Central memory CD8-positive, alpha-beta T cell (primary cell): Measurements from ENCODE around the gene CACHD1.

Experiments
- ATAC-seq: fragments of 150-1000 bp; cut with Tn5 transposase; replicated peaks from 2 replicates; pipeline ENCODE4 v1.10.0; 2022; ENCODE audit warnings: mild to moderate bottlenecking, moderate FRiP score, moderate number of reproducible peaks; ENCODE audit not compliant: poor library complexity, severe bottlenecking; ENCODE audit errors: extremely low read depth
- DNase-seq, 2 donors: peaks; one replicate each; pipeline ENCODE4 v3.0.0; 2021; ENCODE audit warnings: low spot score in 2 of 2
- H3K27ac Mint-ChIP-seq: one replicate; pipeline ENCODE4 v1.8.0; 2022; ENCODE audit warnings: low read depth, mild to moderate bottlenecking, moderate library complexity, mixed read lengths
- H3K27me3 Mint-ChIP-seq: one replicate; pipeline ENCODE4 v1.8.0; 2022; ENCODE audit warnings: mixed read lengths
- H3K36me3 Mint-ChIP-seq: one replicate; pipeline ENCODE4 v1.8.0; 2022; ENCODE audit warnings: mild to moderate bottlenecking, moderate library complexity, mixed read lengths; ENCODE audit not compliant: insufficient read depth
- H3K4me1 Mint-ChIP-seq: one replicate; pipeline ENCODE4 v1.8.0; 2022; ENCODE audit warnings: mixed read lengths
- H3K4me3 Mint-ChIP-seq: one replicate; pipeline ENCODE4 v1.8.0; 2022; ENCODE audit warnings: mild to moderate bottlenecking, moderate library complexity, mixed read lengths
- H3K9me3 Mint-ChIP-seq: one replicate; pipeline ENCODE4 v1.8.0; 2022; ENCODE audit warnings: mixed read lengths

CACHD1 gene

DNA sequence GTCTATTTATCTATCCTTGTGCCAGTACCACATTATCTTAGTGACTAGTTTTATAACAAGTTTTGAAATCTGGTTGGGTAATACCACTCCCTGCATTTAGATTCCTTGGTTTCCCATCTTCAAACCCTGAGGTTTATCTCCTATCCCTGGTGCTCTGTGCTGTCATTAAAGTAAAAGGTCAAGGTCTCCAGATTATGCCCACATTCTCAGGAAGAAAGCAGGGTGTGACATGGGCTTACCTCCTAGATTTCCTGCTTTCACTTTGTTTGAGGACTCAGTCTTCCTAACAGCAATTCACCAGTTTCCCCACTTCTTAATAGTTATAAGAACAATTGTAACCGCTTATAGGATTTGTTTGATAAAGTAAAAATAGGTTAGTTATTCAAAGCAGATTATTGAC, 86.0 kb downstream of the CACHD1 start:
- peaks cover 68% of the 10 kb centered on the region for H3K27me3 Mint-ChIP-seq
- H3K4me1 Mint-ChIP-seq, result no peaks in the 10 kb centered on the region
- ATAC-seq (no peak), DNase-seq (no peak)
- no peak overlapping the region for H3K4me3 Mint-ChIP-seq
- H3K27ac Mint-ChIP-seq, result no peak overlapping the region
- no peaks in the 10 kb centered on the region for H3K36me3 Mint-ChIP-seq
- H3K9me3 Mint-ChIP-seq, result peaks cover 4% of the 10 kb centered on the region

DNA sequence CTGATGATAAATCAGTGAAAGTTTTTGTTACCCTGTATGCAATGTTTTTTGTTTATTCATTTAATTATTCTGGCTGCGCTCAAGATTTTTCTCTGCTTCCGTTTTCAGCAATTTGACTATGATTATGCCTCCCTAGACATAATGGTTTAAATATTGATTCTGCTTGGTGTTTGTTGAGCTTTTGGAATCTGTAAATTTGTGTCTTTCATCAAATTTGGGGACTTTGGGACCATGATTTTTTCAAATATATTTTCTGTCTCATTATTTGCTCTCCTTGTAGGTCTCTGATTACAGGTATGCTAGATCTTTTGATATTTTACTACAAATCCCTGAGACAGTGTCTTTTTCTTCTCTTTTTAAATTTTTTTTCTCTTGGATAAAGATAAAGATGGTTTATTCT, 92.1 kb downstream of the CACHD1 start:
- Mint-ChIP-seq H3K4me1 (no peaks in the 10 kb centered on the region), H3K27me3 (peaks cover 82% of the 10 kb centered on the region), H3K9me3 (peaks cover 4% of the 10 kb centered on the region), H3K36me3 (no peaks in the 10 kb centered on the region), H3K27ac (no peak overlapping the region), H3K4me3 (no peak overlapping the region)
- no peak for DNase-seq
- ATAC-seq, result no peak

DNA sequence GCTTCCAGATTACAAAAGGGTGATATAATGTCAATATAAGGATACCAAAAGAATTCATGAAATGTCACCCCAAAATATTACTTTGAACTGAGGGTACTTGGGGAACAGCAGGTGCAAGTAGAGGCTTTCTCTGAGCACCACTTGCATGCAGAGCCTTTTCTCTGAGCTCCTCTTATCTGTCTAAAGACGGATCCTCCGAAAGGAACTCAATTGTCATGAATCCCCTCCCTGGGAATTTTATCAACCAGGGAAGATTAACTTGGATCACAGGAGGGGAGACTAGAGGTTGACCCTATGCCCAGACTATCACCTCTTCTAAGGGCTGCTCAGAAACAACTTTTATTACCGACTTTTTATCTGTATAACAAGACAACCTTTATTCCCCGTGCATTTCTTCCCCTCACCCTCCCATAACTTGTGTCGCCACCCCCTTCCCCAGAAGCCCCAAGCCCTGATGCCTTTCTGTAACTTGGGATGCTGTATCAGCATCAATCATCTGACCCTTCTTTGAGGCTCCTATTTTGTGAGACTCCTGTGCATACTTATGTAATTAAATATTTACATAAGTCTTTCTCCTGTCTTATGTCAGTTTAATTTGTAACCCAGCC, 94.1 kb downstream of the CACHD1 start:
- ATAC-seq (no peak), DNase-seq (no peak)
- peaks cover 77% of the 10 kb centered on the region for H3K27me3 Mint-ChIP-seq
- no peaks in the 10 kb centered on the region for H3K4me1 Mint-ChIP-seq
- H3K9me3 Mint-ChIP-seq, result no peaks in the 10 kb centered on the region
- H3K36me3 Mint-ChIP-seq, result no peaks in the 10 kb centered on the region
- no peak overlapping the region for H3K4me3 Mint-ChIP-seq
- no peak overlapping the region for H3K27ac Mint-ChIP-seq

DNA sequence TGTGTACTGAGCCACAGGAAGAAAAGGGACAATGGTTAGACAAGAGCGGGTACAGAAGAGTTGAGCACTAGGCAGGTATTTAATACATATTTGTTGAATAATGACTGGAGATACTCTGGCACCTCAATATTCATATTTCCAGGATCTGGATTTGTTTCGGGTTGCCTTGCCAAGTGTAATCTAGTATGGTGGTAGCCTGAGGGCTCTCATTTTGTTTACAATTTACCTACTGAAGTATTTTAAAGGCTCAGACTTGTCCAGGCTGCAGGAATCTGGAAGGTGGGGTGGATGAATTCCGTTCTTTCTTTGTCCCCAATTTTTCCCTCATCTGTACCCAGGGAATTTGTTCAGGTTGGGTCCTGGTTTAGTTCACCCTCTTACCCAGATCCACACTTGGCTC, 95.0 kb downstream of the CACHD1 start:
- Mint-ChIP-seq H3K4me1 (no peaks in the 10 kb centered on the region), H3K36me3 (no peaks in the 10 kb centered on the region), H3K27me3 (peaks cover 68% of the 10 kb centered on the region), H3K9me3 (no peaks in the 10 kb centered on the region), H3K4me3 (no peak overlapping the region), H3K27ac (no peak overlapping the region)
- ATAC-seq (no peak), DNase-seq (no peak)

DNA sequence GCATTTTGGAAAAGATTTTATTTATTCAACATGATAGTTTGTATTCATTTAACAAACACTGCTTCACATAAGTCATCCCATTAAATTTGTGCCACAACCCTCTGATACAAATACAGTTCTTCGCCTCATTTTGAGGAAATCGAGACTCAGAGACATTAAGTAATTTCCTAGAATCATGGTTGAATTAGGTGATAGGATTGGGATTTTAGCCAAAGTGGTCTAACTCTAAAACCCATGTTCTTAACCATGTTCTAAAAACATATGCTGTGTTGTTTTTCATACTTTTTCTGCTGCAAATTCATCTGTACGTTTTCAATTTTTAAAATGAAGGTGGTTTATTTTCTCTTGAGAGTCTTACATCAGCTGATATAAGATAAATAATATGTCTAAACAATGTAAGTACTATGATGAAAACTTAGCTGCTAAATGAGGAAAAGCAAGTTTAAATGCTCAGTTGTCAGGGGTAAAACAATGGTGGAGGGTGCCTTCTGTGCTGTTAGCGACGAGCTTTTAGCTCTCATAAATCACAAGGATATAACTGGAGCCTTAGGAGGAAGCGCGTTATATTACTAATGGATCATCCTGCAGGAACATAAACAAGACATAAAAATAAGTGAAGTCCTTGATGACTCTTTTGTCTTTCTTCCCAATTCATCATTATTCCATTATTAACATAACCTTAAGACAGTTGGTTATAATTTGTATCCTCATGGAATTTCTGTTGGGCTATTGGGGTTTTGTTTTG, 97.7 kb downstream of the CACHD1 start:
- Mint-ChIP-seq H3K27me3 (peaks cover 48% of the 10 kb centered on the region), H3K9me3 (no peaks in the 10 kb centered on the region)
- no peak for ATAC-seq

DNA sequence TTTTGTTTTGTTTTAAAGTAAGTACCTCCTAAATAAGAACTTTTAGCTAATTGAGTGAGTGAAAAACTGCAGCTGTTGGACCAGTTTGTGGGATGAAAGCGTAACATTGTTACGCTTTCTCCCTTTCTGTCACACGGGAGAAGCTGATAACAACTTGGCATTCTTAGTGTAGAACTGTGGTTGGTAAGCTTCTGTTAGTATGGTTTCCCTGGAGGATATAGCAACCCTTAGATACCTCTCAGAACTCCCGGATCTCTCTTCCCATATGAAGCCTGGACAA, 98.2 kb downstream of the CACHD1 start:
- H3K4me1 Mint-ChIP-seq, result no peaks in the 10 kb centered on the region
- H3K9me3 Mint-ChIP-seq, result no peaks in the 10 kb centered on the region
- ATAC-seq (no peak), DNase-seq (no peak)
- no peak overlapping the region for H3K4me3 Mint-ChIP-seq
- no peak overlapping the region for H3K27ac Mint-ChIP-seq
- no peaks in the 10 kb centered on the region for H3K36me3 Mint-ChIP-seq
- H3K27me3 Mint-ChIP-seq, result peaks cover 53% of the 10 kb centered on the region

More for the DNA sequence above, 97.7 kb downstream of the CACHD1 start:
- DNase-seq, result no peak
- Mint-ChIP-seq H3K36me3 (no peaks in the 10 kb centered on the region), H3K27ac (no peak overlapping the region), H3K4me3 (no peak overlapping the region), H3K4me1 (no peaks in the 10 kb centered on the region)

DNA sequence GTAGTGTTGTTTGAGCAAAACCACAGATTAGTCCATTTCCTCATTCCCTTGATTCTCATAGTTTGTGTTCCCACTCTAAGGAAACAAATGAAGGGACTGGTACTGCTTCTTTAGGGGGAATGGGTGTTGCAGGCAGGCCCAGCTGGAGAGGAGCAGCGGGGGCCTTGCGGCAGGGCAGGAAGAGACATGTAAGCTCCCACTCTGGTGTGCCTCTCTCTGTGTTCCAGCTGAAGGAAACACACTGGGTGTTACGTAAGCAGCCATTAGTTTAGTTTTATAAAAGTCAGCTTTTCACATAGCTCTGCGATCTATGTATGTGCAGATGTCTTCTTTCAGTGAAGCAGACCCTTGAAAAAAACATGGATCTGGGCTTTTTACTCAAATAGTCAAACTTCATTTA, 99.5 kb downstream of the CACHD1 start:
- ATAC-seq (no peak), DNase-seq (no peak)
- Mint-ChIP-seq H3K4me1 (no peaks in the 10 kb centered on the region), H3K27ac (no peak overlapping the region), H3K36me3 (no peaks in the 10 kb centered on the region), H3K9me3 (no peaks in the 10 kb centered on the region), H3K4me3 (no peak overlapping the region), H3K27me3 (peaks cover 52% of the 10 kb centered on the region)

DNA sequence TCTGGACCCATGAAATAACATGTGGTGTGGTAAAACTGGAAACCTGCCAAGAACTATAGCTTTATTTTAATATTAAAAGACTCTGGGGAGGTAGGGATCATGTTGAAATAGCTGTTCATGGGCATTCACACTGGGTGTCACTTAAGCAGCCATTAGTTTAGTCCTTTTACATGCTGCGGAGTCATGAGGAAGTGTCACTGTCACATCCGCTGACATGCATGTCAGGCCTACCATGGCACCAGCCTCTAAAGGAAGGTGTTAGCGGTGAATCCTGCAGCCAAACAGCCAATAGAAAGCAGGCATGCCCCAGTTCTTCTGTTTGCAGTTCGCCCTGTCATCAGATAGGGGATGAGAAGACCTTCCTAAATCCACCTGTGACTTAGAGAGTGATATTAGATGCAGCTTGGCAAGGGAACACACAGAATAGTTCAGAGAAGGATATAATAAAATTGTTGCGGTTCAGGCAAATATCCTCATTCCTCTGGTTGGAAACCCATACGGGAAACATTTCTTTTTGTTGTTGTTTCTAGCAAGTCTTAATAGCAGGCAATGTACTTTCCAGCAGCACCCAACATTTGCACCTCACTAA, 100.4 kb downstream of the CACHD1 start:
- ATAC-seq, result no peak
- H3K36me3 Mint-ChIP-seq, result no peaks in the 10 kb centered on the region
- peaks cover 43% of the 10 kb centered on the region for H3K27me3 Mint-ChIP-seq
- no peak overlapping the region for H3K4me3 Mint-ChIP-seq
- no peaks in the 10 kb centered on the region for H3K9me3 Mint-ChIP-seq
- H3K4me1 Mint-ChIP-seq, result no peaks in the 10 kb centered on the region
- H3K27ac Mint-ChIP-seq, result no peak overlapping the region
- DNase-seq, result no peak

DNA sequence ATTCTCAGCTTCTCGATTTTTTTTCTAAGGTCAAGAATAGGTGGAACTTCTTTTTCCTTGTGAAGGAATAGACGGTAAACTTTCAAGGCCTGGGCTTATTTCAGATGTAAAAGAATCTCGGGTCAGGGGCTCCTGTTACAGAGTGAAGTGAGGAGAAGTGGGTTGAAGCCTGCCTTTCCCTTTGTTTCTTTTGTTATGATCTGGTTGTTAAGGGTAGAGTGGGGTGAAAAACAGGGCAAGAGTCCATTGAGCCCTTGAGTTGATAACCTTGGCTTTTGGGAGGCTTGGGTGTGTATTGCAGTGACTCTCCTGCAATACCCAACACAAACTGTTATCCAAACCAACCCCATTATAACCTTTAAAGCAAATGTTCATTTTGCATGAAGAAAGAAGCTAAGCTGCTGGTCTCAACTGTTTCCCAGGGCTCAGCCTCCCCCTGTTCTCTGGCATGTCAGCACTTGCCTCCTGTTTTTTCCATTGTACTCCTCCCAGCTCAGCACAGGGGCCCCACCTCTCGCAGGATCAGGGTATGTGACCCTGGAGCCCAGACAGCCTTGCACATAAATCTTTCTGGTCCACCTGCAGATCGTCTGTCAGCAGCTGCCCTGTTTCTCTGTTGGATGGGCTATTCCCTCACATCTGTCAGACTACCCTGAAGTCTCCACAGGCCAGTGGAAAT, 102.4 kb downstream of the CACHD1 start:
- Mint-ChIP-seq H3K4me3 (no peak overlapping the region), H3K4me1 (no peaks in the 10 kb centered on the region), H3K27me3 (peaks cover 23% of the 10 kb centered on the region), H3K27ac (no peak overlapping the region), H3K36me3 (no peaks in the 10 kb centered on the region), H3K9me3 (no peaks in the 10 kb centered on the region)
- DNase-seq (no peak), ATAC-seq (no peak)

DNA sequence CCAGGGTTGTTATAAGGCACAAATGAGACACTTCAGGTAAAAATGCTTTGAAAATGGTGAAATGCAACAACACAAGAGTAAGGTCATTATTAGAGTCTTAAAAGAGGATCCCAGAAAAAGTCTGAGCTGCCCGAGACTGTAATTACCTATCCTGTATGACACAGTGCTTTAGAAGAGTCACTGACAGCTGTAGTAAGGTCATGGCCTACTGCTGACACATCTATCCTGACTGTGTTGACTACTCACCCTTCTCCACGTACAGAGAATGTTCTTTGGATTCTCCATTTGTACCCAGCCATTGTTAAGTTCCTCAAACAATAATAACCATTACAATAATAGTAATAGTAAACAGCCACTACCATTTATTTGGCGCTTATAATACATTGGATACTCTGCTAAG, 104.4 kb downstream of the CACHD1 start:
- ATAC-seq (no peak), DNase-seq (no peak)
- H3K27me3 Mint-ChIP-seq, result peaks cover 11% of the 10 kb centered on the region
- H3K9me3 Mint-ChIP-seq, result no peaks in the 10 kb centered on the region
- no peak overlapping the region for H3K4me3 Mint-ChIP-seq
- H3K27ac Mint-ChIP-seq, result no peak overlapping the region
- no peaks in the 10 kb centered on the region for H3K36me3 Mint-ChIP-seq
- no peaks in the 10 kb centered on the region for H3K4me1 Mint-ChIP-seq

DNA sequence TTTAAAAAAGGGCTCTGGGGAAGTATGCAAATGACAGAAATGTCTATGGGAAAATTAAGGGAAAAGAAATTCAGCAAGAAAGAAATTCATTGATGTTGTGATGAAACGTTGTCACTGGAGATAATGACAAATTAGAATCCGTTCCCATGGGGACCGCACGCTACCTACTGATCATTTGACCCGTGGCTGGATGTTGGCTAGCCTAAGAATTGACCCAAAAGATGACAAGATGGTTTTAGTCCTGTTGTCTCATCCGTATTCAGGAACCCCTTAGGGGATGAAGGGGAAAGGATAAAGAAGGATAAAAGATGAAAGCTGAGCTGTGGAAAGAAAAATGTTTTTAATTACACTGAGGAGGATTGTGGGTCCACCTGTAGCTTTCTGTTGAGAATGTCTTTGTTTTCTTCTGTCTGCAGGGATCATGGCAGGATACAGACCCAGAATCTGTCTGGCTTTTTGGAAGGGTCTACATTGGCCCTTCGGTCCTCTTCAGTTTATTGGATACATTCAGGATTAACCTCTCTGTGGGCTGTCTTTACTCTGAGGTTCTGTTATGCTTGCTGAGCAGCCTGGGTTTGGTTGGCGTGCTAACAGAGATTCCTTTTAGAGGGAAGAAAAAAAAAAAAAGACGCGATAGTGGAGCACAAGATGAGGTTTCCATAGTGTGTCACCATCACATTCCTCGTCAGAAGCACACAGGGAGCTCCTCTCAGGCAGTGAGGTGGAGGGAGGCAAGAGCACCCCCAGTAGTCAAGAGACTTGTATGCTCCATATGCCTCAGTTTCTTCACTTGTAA, 106.2 kb downstream of the CACHD1 start:
- Mint-ChIP-seq H3K27me3 (peaks cover 11% of the 10 kb centered on the region), H3K4me1 (no peaks in the 10 kb centered on the region), H3K36me3 (no peaks in the 10 kb centered on the region), H3K4me3 (no peak overlapping the region), H3K27ac (no peak overlapping the region), H3K9me3 (no peaks in the 10 kb centered on the region)
- ATAC-seq, result no peak
- no peak for DNase-seq

DNA sequence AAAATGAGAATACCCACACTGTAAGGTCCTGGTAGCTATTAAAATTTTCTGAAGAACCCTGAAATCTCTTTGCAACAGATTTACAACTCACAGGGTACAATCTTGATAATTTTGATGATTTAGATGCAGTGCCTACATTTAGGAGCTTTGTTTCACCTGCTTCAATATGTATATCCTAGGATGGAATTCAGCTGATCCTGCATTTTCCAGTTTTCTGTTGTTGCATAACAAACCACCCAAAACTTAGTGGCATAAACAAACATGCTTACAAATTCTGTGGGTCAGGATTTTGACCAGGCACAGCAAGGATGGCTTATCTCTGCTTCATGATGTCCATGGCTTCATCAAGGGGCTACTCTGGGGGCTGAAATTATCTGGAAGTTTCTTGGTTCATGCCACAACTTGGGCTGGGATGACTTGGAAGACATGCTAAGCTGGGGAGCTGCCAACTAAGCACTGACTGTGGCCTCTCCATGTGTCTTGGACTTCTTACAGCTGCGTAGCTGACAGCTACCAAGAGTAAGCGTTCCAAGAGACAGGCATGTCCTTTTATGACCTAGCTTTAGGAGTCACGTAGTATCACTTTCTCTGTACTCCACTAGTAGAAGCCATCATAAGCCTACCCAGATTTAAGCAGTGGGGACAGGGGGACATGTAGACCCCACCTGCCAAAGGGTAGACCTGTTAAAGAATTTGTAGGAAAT, 108.5 kb downstream of the CACHD1 start:
- DNase-seq (no peak), ATAC-seq (no peak)
- H3K4me3 Mint-ChIP-seq, result no peak overlapping the region
- no peak overlapping the region for H3K27ac Mint-ChIP-seq
- no peaks in the 10 kb centered on the region for H3K4me1 Mint-ChIP-seq
- no peaks in the 10 kb centered on the region for H3K36me3 Mint-ChIP-seq
- no peaks in the 10 kb centered on the region for H3K9me3 Mint-ChIP-seq
- H3K27me3 Mint-ChIP-seq, result peaks cover 15% of the 10 kb centered on the region
